Nephron (organoid): ENCODE data around the gene HDAC4.

Experiments
- H3K27ac Mint-ChIP-seq, 3 experiments: 2 replicates each; pipeline ENCODE4 v1.8.0; 2020; ENCODE audit warnings: mixed read lengths in 3 of 3, mild to moderate bottlenecking in 2 of 3, moderate library complexity in 1 of 3
- H3K27me3 Mint-ChIP-seq: 2 replicates; pipeline ENCODE4 v1.8.0; 2021; ENCODE audit warnings: low read depth, mild to moderate bottlenecking, moderate library complexity, mixed read lengths
- H3K36me3 Mint-ChIP-seq: 2 replicates; pipeline ENCODE4 v1.8.0; 2020; ENCODE audit warnings: low read depth, mixed read lengths
- H3K4me1 Mint-ChIP-seq: 2 replicates; pipeline ENCODE4 v1.8.0; 2020; ENCODE audit warnings: mixed read lengths
- H3K4me3 Mint-ChIP-seq, 3 experiments: 2 replicates each; pipeline ENCODE4 v1.8.0; 2020; ENCODE audit warnings: mild to moderate bottlenecking in 3 of 3, mixed read lengths in 3 of 3, moderate library complexity in 2 of 3
- H3K9me3 Mint-ChIP-seq: 2 replicates; pipeline ENCODE4 v1.8.0; 2020; ENCODE audit warnings: mixed read lengths
- CTCF ChIP-seq, 3 experiments: fragments of 200-600 bp; sonication (generic); IDR thresholded peaks; one replicate each; pipeline ENCODE4 v1.5.0; 2021; ENCODE audit warnings: antibody characterized with exemption in 3 of 3; ENCODE audit not compliant: unreplicated experiment in 3 of 3

The HDAC4 gene

GRCh38 chr2:239078128-239078924 lies 322.5 kb downstream of the HDAC4 start:
- Mint-ChIP-seq H3K9me3 (no peaks in the 10 kb centered on the region), H3K36me3 (peaks cover 27% of the 10 kb centered on the region), H3K27ac (no peak overlapping the region), H3K4me3 (no peak overlapping the region), H3K4me1 (peaks cover 6% of the 10 kb centered on the region), H3K27me3 (peaks cover 3% of the 10 kb centered on the region)
- no peak for TF ChIP-seq CTCF (IDR thresholded peaks at IDR 0.05; ENCODE audit: unreplicated experiment in 3 of 3)

- Mint-ChIP-seq H3K36me3 (peaks cover 32% of the 10 kb centered on the region), H3K27ac (no peak overlapping the region), H3K9me3 (no peaks in the 10 kb centered on the region), H3K4me1 (peaks cover 6% of the 10 kb centered on the region), H3K4me3 (no peak overlapping the region), H3K27me3 (no peaks in the 10 kb centered on the region)
- TF ChIP-seq CTCF (IDR thresholded peaks at IDR 0.05; ENCODE audit: unreplicated experiment in 3 of 3), result no peak
Measured at GRCh38 chr2:239077260-239077659, 323.6 kb downstream of the HDAC4 start.

- Mint-ChIP-seq H3K4me1 (peaks cover 6% of the 10 kb centered on the region), H3K4me3 (no peak overlapping the region), H3K27ac (no peak overlapping the region), H3K36me3 (peaks cover 38% of the 10 kb centered on the region), H3K27me3 (no peaks in the 10 kb centered on the region), H3K9me3 (no peaks in the 10 kb centered on the region)
- TF ChIP-seq CTCF (IDR thresholded peaks at IDR 0.05; ENCODE audit: unreplicated experiment in 3 of 3), result no peak
Measured at GRCh38 chr2:239075918-239076758, 324.7 kb downstream of the HDAC4 start.

- Mint-ChIP-seq H3K4me1 (peaks cover 2% of the 10 kb centered on the region), H3K9me3 (no peaks in the 10 kb centered on the region), H3K36me3 (peaks cover 36% of the 10 kb centered on the region), H3K27me3 (no peaks in the 10 kb centered on the region), H3K4me3 (no peak overlapping the region), H3K27ac (no peak overlapping the region)
- no peak for TF ChIP-seq CTCF (IDR thresholded peaks at IDR 0.05; ENCODE audit: unreplicated experiment in 3 of 3)
Measured at GRCh38 chr2:239073745-239074530, 326.9 kb downstream of the HDAC4 start.

GRCh38 chr2:239073270-239073669 lies 327.6 kb downstream of the HDAC4 start:
- Mint-ChIP-seq H3K9me3 (no peaks in the 10 kb centered on the region), H3K36me3 (peaks cover 36% of the 10 kb centered on the region), H3K27me3 (no peaks in the 10 kb centered on the region), H3K27ac (no peak overlapping the region), H3K4me3 (no peak overlapping the region), H3K4me1 (no peaks in the 10 kb centered on the region)
- no peak for TF ChIP-seq CTCF (IDR thresholded peaks at IDR 0.05; ENCODE audit: unreplicated experiment in 3 of 3)
